Muscle layer of colon (tissue), 2 donors: ENCODE results near the gene SDR42E1.
"Not testable (repeated sequence)": the region's sequence is repeated elsewhere in the genome, so short reads cannot be mapped to it uniquely, and the experiment has no call there.

Experiments
- H3K27ac ChIP-seq: one replicate; pipeline ENCODE4 v1.7.0; 2013; ENCODE audit warnings: low read depth, mild to moderate bottlenecking, low read length, moderate library complexity
- H3K27me3 ChIP-seq, 2 donors: one replicate each; pipeline ENCODE4 v1.7.0; 2013; ENCODE audit warnings: low read length in 2 of 2, mild to moderate bottlenecking in 2 of 2; ENCODE audit not compliant: insufficient read depth in 2 of 2, control insufficient read depth in 1 of 2
- H3K36me3 ChIP-seq: one replicate; pipeline ENCODE4 v1.7.0; 2013; ENCODE audit warnings: mild to moderate bottlenecking, low read length; ENCODE audit not compliant: insufficient read depth
- H3K4me1 ChIP-seq: one replicate; pipeline ENCODE4 v1.7.0; 2013; ENCODE audit warnings: mild to moderate bottlenecking, low read length; ENCODE audit not compliant: insufficient read depth
- H3K4me3 ChIP-seq, 2 donors: one replicate each; pipeline ENCODE4 v1.7.0; 2013; ENCODE audit warnings: low read length in 2 of 2, low read depth in 1 of 2, mild to moderate bottlenecking in 1 of 2, moderate library complexity in 1 of 2
- H3K9ac ChIP-seq: one replicate; pipeline ENCODE4 v1.7.0; 2013; ENCODE audit warnings: low read length
- H3K9me3 ChIP-seq: one replicate; pipeline ENCODE4 v1.7.0; 2013; ENCODE audit warnings: mild to moderate bottlenecking, low read length
- donor health status: abdominal sarcoma.
- donor health status: Adenocarcinoma of cecum.

Gene SDR42E1

DNA sequence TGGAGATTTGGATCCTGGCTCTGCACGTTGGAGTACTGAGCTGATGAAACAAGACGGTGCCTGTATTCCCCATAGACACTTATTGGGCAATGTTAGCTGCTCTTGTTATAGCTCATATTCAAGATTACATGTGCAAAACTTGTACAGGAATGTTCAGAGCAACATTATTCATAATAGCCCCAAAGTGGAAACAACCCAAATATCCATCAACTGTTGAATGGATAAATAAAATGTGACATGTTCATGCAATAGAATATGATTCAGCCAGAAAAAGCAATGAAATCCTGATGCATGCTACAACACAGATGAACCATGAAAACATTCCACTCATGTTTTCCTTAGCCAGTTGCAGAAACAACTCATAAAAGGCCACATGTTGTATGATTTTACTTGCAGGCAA is 5.7 kb upstream of the SDR42E1 start:
- H3K9me3 ChIP-seq = no peaks in the 10 kb centered on the region
- no peaks in the 10 kb centered on the region for H3K36me3 ChIP-seq
- no peak overlapping the region for H3K4me3 ChIP-seq
- no peaks in the 10 kb centered on the region for H3K4me1 ChIP-seq
- H3K27ac ChIP-seq = no peak overlapping the region
- no peaks in the 10 kb centered on the region for H3K27me3 ChIP-seq
- no peak overlapping the region for H3K9ac ChIP-seq

DNA sequence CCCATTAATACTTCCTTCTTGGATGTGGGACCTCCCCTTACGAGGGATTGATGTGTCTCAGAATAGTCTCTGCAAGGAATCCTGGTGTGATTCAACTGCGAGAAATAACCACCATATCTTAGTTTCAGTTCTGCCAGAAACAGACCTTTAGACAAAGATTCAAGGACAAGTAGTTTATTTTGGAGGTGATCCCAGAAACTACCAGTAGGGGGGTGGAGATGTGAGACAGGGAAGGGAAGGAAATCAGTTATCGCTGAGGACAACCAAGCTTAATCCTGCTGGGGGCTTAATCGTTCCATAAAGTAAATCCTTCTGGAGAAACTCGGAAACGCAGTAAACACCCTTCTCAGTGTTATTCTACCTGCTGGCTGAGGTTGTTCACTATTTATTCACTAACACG is 5.0 kb upstream of the SDR42E1 start:
- Histone ChIP-seq H3K36me3 (no peaks in the 10 kb centered on the region), H3K27me3 (no peaks in the 10 kb centered on the region), H3K4me3 (no peak overlapping the region), H3K9me3 (no peaks in the 10 kb centered on the region), H3K27ac (no peak overlapping the region), H3K9ac (no peak overlapping the region), H3K4me1 (no peaks in the 10 kb centered on the region)

DNA sequence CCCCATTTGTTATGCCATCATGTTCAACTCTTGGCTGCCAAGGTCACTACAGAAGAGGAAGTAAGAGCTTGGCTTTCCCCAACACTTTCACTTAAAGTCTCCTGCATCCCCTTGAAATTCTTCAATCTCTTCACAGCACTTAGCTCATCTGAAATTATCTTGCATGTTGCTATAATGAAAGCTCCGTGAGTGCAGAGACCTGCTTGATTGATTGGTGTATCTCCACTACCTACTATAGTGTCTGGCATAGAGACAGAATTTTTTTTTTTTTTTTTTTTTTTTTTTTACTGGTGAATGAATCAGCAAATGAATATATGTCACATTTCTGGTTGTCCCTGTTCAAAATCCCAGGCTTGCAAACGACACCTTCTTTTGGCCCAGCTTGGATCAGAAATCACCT is 1.9 kb upstream of the SDR42E1 start:
- no peak overlapping the region for H3K4me3 ChIP-seq
- no peaks in the 10 kb centered on the region for H3K9me3 ChIP-seq
- H3K36me3 ChIP-seq = no peaks in the 10 kb centered on the region
- H3K27ac ChIP-seq = no peak overlapping the region
- no peaks in the 10 kb centered on the region for H3K27me3 ChIP-seq
- H3K9ac ChIP-seq = no peak overlapping the region
- no peaks in the 10 kb centered on the region for H3K4me1 ChIP-seq

DNA sequence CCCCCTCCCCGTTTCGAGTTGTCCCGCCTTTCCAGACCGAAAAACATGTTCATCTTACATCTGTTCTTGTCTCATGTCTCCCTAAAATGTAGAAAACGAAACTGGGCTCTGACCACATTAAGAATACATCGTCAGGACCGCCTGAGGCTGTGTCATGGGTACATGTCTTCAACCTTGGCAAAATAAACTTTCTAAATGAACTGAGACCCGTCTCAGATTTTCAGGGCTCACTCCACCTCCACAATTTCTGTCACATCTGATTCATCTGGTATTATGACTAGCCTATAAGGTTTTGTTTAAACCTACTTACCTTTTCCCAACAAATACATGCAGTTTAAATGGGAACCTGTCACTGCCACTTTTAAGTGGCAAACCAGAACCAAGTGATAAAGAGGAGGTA is 621 bp downstream of the SDR42E1 start:
- Histone ChIP-seq H3K27me3 (no peaks in the 10 kb centered on the region), H3K4me1 (no peaks in the 10 kb centered on the region), H3K27ac (no peak overlapping the region), H3K4me3 (peak overlapping the region; percentile 40 to 61), H3K9ac (no peak overlapping the region), H3K9me3 (no peaks in the 10 kb centered on the region), H3K36me3 (no peaks in the 10 kb centered on the region)

DNA sequence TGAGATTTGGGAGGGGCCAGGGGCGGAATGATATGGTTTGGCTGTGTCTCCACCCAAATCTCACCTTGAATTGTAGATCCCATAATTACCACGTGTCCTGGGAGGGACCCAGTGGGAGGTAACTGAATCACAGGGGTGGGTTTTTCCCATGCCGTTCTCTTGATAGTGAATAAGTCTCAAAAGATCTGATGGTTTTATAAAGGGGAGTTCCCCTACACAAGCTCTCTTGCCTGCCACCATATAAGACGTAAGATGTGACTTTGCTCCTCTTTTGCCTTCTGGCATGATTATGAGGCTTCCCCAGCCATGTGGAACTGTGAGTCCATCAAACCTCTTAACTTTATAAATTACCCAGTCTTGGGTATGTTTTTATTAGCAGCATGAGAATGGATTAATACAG is 1.5 kb downstream of the SDR42E1 start:
- H3K9ac ChIP-seq, H3K4me1 ChIP-seq, H3K4me3 ChIP-seq, H3K36me3 ChIP-seq, H3K27me3 ChIP-seq, H3K27ac ChIP-seq, H3K9me3 ChIP-seq: not testable (repeated sequence)

DNA sequence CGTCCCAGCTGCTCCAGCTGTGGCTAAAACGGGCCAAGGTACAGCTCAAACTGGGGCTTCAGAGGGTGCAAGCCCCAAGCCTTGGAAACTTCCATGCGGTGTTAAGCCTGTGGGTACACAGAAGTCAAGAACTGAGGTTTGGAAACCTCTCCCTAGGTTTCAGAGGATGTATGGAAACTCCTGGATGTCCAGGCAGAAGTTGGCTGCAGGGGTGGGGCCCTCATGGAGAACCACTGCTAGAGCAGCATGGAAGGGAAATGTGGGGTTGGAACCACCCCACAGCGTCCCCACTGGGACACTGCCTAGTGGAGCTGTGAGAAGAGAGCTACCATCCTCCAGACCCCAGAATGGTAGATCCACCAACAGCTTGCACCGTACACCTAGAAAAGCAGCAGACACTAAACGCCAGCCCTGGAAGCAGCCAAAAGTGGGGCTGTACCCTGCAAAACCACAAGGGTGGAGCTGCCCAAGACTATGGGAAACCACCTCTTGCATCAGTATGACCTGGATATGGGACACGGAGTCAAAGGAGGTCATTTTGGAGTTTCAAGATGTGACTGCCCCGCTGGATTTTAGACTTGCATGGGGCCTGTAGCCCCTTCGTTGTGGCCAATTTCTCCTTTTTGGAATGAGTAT is 2.2 kb downstream of the SDR42E1 start:
- H3K4me1 ChIP-seq = no peaks in the 10 kb centered on the region
- no peaks in the 10 kb centered on the region for H3K9me3 ChIP-seq
- H3K36me3 ChIP-seq = no peaks in the 10 kb centered on the region
- no peaks in the 10 kb centered on the region for H3K27me3 ChIP-seq
- no peak overlapping the region for H3K9ac ChIP-seq
- no peak overlapping the region for H3K4me3 ChIP-seq
- no peak overlapping the region for H3K27ac ChIP-seq

DNA sequence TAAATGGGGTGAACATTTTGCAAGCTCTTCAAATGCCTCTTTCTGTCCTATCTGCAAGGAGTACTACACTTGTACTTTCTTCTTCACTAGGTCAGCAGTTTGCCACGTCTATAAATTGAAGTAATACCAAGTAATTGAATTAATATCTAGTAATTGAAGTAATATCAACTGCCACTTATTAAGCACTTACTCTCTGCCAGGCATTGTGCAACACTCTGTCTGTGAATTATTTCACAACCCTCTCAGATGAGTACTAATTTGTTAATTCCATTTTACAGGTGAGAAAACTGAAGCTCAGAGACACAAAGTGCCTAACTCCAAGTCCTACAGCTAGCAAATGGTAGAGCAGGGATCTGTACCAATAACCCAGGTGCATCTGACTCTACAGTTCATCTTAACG is 4.1 kb downstream of the SDR42E1 start:
- Histone ChIP-seq H3K4me1 (no peaks in the 10 kb centered on the region), H3K9ac (no peak overlapping the region), H3K36me3 (no peaks in the 10 kb centered on the region), H3K27me3 (no peaks in the 10 kb centered on the region), H3K4me3 (no peak overlapping the region), H3K27ac (no peak overlapping the region), H3K9me3 (no peaks in the 10 kb centered on the region)

DNA sequence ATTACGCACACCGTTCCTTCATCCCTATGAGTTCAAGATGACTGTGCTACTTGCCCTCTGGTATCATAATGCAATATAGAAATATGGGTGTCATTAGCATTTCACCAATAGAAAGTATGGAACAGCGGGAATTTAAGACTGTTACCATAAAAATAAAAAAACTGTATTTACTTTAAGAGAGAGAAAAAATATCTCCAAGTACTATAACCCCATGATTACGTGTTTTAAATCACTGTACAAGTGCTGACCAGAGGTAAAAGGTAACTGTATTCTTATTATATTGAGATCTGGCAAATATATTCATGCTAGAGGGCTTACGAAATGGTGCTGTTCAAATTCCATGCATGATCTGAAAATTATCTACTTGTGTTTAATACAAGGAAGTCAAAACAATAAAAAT is 5.2 kb downstream of the SDR42E1 start:
- no peaks in the 10 kb centered on the region for H3K36me3 ChIP-seq
- H3K9ac ChIP-seq = no peak overlapping the region
- H3K27me3 ChIP-seq = no peaks in the 10 kb centered on the region
- H3K9me3 ChIP-seq = no peaks in the 10 kb centered on the region
- H3K4me3 ChIP-seq = no peak overlapping the region
- no peak overlapping the region for H3K27ac ChIP-seq
- no peaks in the 10 kb centered on the region for H3K4me1 ChIP-seq

DNA sequence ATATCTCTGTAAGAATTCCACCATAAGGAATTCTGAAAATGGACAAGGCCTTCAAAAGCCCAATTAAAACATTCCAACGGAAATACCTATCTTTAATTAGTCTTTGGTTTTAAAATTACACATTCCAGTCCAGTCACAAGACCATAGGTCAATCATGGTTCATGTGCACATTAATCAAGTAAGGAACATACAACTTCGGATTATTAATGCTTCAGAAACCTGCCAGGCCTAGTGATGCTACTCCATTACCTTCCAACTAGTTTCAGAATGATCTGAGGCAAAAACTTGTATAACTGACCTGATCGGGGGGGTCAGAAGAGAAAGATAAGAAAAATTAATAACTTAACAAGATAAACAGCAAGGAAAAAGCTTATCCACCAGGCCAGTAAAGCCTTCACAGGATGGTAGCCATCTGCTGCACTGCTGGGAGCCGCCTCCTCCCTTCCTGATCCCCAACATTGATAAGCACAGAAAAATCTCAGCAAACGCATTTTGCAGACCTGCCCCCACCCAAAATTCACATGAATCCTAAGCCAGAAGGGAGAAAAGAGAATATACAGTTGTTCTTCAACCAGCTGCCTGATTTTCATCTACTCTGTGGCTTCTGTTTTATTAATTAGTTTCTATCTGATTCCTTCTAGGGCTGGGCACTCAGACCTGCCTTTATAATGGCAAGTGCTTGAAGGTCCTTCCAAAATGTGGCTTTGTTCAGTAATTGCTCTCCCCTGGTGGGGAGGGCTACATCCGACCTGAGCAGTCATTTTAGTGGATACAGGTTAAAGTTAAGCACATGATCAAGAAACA is 6.0 kb downstream of the SDR42E1 start:
- Histone ChIP-seq H3K27ac (no peak overlapping the region), H3K4me3 (no peak overlapping the region), H3K9me3 (no peaks in the 10 kb centered on the region), H3K36me3 (no peaks in the 10 kb centered on the region), H3K27me3 (no peaks in the 10 kb centered on the region), H3K4me1 (no peaks in the 10 kb centered on the region), H3K9ac (no peak overlapping the region)

DNA sequence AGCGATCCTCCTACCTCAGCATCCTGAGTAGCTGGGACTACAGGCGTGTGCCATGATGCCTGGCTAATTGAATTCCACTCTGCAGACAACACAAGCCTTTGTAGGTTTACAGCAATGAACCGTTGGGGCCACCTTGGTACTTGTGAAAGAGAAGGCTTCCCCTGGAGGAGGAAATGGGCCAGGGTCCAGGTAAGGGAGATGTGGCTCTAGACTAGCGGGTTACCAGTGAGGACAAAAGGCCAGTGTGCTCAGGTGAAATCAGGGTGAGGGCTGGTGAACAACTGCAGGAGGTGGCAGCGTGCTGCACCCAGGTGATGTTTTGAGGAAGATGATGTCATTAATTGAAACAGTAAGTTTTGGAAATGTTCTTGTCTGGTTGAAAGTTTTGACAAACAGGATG is 6.7 kb downstream of the SDR42E1 start:
- Histone ChIP-seq H3K27me3 (no peaks in the 10 kb centered on the region), H3K9me3 (no peaks in the 10 kb centered on the region), H3K27ac (no peak overlapping the region), H3K4me1 (no peaks in the 10 kb centered on the region), H3K9ac (no peak overlapping the region), H3K36me3 (no peaks in the 10 kb centered on the region), H3K4me3 (no peak overlapping the region)

DNA sequence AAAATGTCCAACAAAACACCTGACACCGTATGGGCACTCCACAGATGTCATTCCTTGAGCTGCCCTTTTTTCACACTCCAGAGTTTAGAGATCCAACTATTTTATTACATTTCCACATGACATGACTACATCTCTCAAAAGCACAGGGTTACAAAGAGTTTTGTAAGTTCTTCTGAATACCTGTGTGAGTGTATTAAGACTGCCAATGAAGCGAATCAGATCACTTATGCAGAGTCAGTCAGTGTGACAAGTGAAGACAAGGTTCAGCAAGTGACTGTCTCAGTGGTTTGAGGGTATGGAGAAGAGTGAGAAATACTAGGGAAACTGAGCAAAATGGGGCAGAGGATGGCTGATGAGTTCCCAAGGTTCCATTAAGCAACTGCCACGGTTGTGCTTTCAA is 8.4 kb downstream of the SDR42E1 start:
- H3K27me3 ChIP-seq = no peaks in the 10 kb centered on the region
- H3K4me1 ChIP-seq = peaks cover 4% of the 10 kb centered on the region
- no peak overlapping the region for H3K4me3 ChIP-seq
- peaks cover 5% of the 10 kb centered on the region for H3K36me3 ChIP-seq
- no peak overlapping the region for H3K27ac ChIP-seq
- no peaks in the 10 kb centered on the region for H3K9me3 ChIP-seq
- no peak overlapping the region for H3K9ac ChIP-seq

DNA sequence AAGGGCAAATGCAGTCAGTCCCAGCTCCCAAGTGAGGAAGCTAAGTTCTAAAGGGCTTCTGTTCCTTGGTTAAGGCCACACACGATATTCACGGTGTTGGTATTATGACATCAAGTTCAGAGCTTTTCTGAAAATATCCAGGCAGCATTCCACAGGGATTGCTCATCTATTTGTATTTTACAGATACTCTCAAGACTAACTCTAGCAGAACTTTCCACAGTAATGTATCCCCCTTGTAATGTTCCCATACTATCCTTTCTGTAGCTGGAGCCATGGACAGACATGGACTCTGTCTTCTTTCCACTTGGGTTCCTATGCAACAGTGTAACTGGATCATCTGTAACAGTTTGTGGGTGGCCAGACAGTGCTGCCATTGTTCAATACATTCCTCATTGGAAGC is 13.5 kb downstream of the SDR42E1 start:
- peaks cover 31% of the 10 kb centered on the region for H3K4me1 ChIP-seq
- peak overlapping the region; percentile 41 for H3K27ac ChIP-seq
- H3K9me3 ChIP-seq = no peaks in the 10 kb centered on the region
- no peaks in the 10 kb centered on the region for H3K27me3 ChIP-seq
- no peak overlapping the region for H3K9ac ChIP-seq
- no peak overlapping the region for H3K4me3 ChIP-seq
- H3K36me3 ChIP-seq = peaks cover 5% of the 10 kb centered on the region
